Mammary epithelial cell (primary cell): Measurements from ENCODE around the gene TMEM263.
"Not testable (repeated sequence)": the region's sequence is repeated elsewhere in the genome, so short reads cannot be mapped to it uniquely, and the experiment has no call there.

ENCODE experiments used
- EZH2 ChIP-seq: IDR thresholded peaks from 2 replicates; pipeline ENCODE4 v1.6.1; 2012; ENCODE audit warnings: low read length, inconsistent platforms, borderline replicate concordance
- TF ChIP-seq, protein P1 (sequence below), 2 donors: IDR thresholded peaks in 1 of 2; conservative IDR thresholded peaks in 1 of 2; 2 replicates each; pipeline ENCODE4 v1.5.1; 2011 to 2012; ENCODE audit warnings: inconsistent platforms in 2 of 2, low read length in 2 of 2, mild to moderate bottlenecking in 2 of 2, control low read depth in 1 of 2, low read depth in 1 of 2; ENCODE audit not compliant: insufficient read depth in 1 of 2; ENCODE audit errors: extremely low read depth in 1 of 2

DNA sequence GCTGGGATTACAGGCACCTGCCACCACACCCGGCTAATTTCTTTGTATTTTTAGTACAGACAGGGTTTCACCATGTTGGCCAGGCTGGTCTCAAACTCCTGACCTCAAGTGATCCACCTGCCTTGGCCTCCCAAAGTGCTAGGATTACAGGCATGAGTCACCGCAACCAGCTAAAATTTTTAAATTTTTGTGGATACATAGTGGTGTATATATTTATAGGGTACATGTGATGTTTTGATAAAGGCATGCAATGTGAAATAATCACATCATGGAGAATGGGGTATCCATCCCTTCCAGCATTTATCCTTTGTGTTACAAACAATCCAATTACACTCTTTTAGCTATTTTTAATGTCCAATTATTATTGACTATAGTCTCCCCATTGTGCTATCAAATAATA, 33.7 kb upstream of the TMEM263 start:
- TF ChIP-seq, protein P1, sequence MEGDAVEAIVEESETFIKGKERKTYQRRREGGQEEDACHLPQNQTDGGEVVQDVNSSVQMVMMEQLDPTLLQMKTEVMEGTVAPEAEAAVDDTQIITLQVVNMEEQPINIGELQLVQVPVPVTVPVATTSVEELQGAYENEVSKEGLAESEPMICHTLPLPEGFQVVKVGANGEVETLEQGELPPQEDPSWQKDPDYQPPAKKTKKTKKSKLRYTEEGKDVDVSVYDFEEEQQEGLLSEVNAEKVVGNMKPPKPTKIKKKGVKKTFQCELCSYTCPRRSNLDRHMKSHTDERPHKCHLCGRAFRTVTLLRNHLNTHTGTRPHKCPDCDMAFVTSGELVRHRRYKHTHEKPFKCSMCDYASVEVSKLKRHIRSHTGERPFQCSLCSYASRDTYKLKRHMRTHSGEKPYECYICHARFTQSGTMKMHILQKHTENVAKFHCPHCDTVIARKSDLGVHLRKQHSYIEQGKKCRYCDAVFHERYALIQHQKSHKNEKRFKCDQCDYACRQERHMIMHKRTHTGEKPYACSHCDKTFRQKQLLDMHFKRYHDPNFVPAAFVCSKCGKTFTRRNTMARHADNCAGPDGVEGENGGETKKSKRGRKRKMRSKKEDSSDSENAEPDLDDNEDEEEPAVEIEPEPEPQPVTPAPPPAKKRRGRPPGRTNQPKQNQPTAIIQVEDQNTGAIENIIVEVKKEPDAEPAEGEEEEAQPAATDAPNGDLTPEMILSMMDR (conservative IDR thresholded peaks at IDR 0.05 in 1 of 2, IDR thresholded peaks at IDR 0.05 in 1 of 2; ENCODE audit: extremely low read depth in 1 of 2, insufficient read depth in 1 of 2, low read depth in 1 of 2, low read length in 2 of 2) = not testable (repeated sequence)
- TF ChIP-seq EZH2 = not testable (repeated sequence)
